B cell (primary cell): Measurements from ENCODE around the gene NR6A1. TPM values are rescaled to one million over a fixed set of nuclear protein-coding genes. Genes with fewer than 3 reads are reported as not detected.

Experiments used
- ATAC-seq: fragments of 200-7000 bp; cut with Tn5 transposase; one replicate; pipeline ENCODE4 v1.10.0; 2021; ENCODE audit warnings: low read depth, mild to moderate bottlenecking, moderate number of reproducible peaks, moderate library complexity
- CTCF ChIA-PET: fragments of 350-600 bp; sonication (Branson Sonifier 250); formaldehyde crosslinking; loops from one replicate; lab custom pipeline; 2021; ENCODE audit warnings: antibody characterized with exemption, inconsistent platforms; lab: Charles Lee
- POLR2A ChIA-PET: fragments of 350-600 bp; sonication (Branson Sonifier 250); formaldehyde crosslinking; loops from one replicate; lab custom pipeline; 2021; ENCODE audit warnings: antibody characterized with exemption; lab: Charles Lee
- DNase-seq: peaks from one replicate; pipeline ENCODE4 v3.0.0; 2013
- H2AFZ ChIP-seq: 2 replicates; pipeline ENCODE4 v1.6.1; 2012; ENCODE audit warnings: mild to moderate bottlenecking, low read depth, low read length; ENCODE audit not compliant: insufficient read depth, poor library complexity, severe bottlenecking
- H3K27ac ChIP-seq, 2 donors: 1 replicate in 1 of 2; 2 replicates in 1 of 2; pipeline ENCODE4 v1.5.1; 2012 to 2013; ENCODE audit warnings: low read length in 2 of 2, mild to moderate bottlenecking in 2 of 2, moderate library complexity in 1 of 2
- H3K27me3 ChIP-seq, 4 experiments: fragments of 200-600 bp in 1 of 4; sonication (generic) in 1 of 4; replicated peaks in 1 of 4; 1 replicate in 2 of 4; 2 replicates in 2 of 4; pipeline versions ENCODE4 v1.6.1 to v1.7.0; 2013 to 2016; ENCODE audit warnings: low read length in 3 of 4, mild to moderate bottlenecking in 2 of 4, mixed read lengths in 1 of 4, moderate library complexity in 1 of 4; ENCODE audit not compliant: insufficient read depth in 4 of 4, control insufficient read depth in 3 of 4; ENCODE audit errors: control extremely low read depth in 1 of 4
- H3K36me3 ChIP-seq, 2 experiments: replicated peaks in 1 of 2; 1 replicate in 1 of 2; 2 replicates in 1 of 2; pipeline versions ENCODE4 v1.6.1 to v1.7.1; 2013; ENCODE audit warnings: low read length in 1 of 2; ENCODE audit not compliant: insufficient read depth in 2 of 2, control insufficient read depth in 1 of 2; ENCODE audit errors: control extremely low read depth in 1 of 2, extremely low read depth in 1 of 2
- H3K4me1 ChIP-seq, 2 donors: fragments of 200-600 bp in 1 of 2; sonication (generic) in 1 of 2; 1 replicate in 1 of 2; 2 replicates in 1 of 2; pipeline versions ENCODE4 v1.5.1 to v1.6.1; 2013 to 2017; ENCODE audit warnings: low read length in 2 of 2; ENCODE audit not compliant: control insufficient read depth in 2 of 2, insufficient read depth in 2 of 2
- H3K4me2 ChIP-seq: replicated peaks from 2 replicates; pipeline ENCODE3; 2012; ENCODE audit warnings: mild to moderate bottlenecking, low read depth, low read length; ENCODE audit not compliant: poor library complexity, severe bottlenecking
- H3K4me3 ChIP-seq, 5 experiments: fragments of 200-600 bp in 1 of 5; sonication (generic) in 1 of 5; 1 replicate in 3 of 5; 2 replicates in 2 of 5; pipeline versions ENCODE4 v1.5.1 to v1.7.0; 2011 to 2016; ENCODE audit warnings: low read length in 4 of 5, mild to moderate bottlenecking in 4 of 5, low read depth in 2 of 5, control low read depth in 1 of 5, moderate library complexity in 1 of 5; ENCODE audit not compliant: insufficient read depth in 1 of 5; ENCODE audit errors: control extremely low read depth in 1 of 5, extremely low read depth in 1 of 5
- H3K79me2 ChIP-seq: fragments of 200-600 bp; sonication (generic); one replicate; pipeline ENCODE4 v1.6.0; 2016; ENCODE audit warnings: low read length; ENCODE audit not compliant: control insufficient read depth, insufficient read depth
- H3K9ac ChIP-seq: fragments of 200-600 bp; sonication (generic); 2 replicates; pipeline ENCODE4 v1.6.1; 2017; ENCODE audit warnings: mild to moderate bottlenecking, low read length, moderate library complexity
- H3K9me3 ChIP-seq, 3 donors: one replicate each; pipeline versions ENCODE4 v1.6.1 to v1.7.1; 2013; ENCODE audit warnings: low read length in 2 of 3; ENCODE audit not compliant: control insufficient read depth in 2 of 3, insufficient read depth in 1 of 3; ENCODE audit errors: control extremely low read depth in 1 of 3
- H4K20me1 ChIP-seq: 2 replicates; pipeline ENCODE4 v1.6.0; 2012; ENCODE audit warnings: mild to moderate bottlenecking, low read length; ENCODE audit not compliant: insufficient read depth, control insufficient read depth, poor library complexity, severe bottlenecking
- H3K27ac Mint-ChIP-seq: one replicate; pipeline ENCODE4 v1.8.0; 2021; ENCODE audit warnings: mixed read lengths
- H3K27me3 Mint-ChIP-seq: one replicate; pipeline ENCODE4 v1.8.0; 2021; ENCODE audit warnings: mixed read lengths
- H3K4me1 Mint-ChIP-seq: one replicate; pipeline ENCODE4 v1.8.0; 2021; ENCODE audit warnings: mixed read lengths
- H3K4me3 Mint-ChIP-seq: one replicate; pipeline ENCODE4 v1.8.0; 2021; ENCODE audit warnings: mixed read lengths
- H3K9me3 Mint-ChIP-seq: one replicate; pipeline ENCODE4 v1.8.0; 2022; ENCODE audit warnings: mixed read lengths; ENCODE audit not compliant: insufficient read depth
- EZH2 ChIP-seq: IDR thresholded peaks from 2 replicates; pipeline ENCODE4 v1.6.1; 2012; ENCODE audit warnings: borderline replicate concordance, low read depth, mild to moderate bottlenecking, moderate library complexity, low read length; ENCODE audit not compliant: insufficient read depth, poor library complexity, severe bottlenecking
- WGBS: methylation state at CpG from one replicate; pipeline ENCODE4 v1.1.5; 2013; ENCODE audit warnings: missing lambda C conversion rate; ENCODE audit not compliant: insufficient coverage; 5-methylcytosine and 5-hydroxymethylcytosine counted together
- intact Hi-C: fragments of 100-400 bp; cut with micrococcal nuclease; formaldehyde crosslinking; loops from one replicate; pipeline ENCODE4 v1.10.0; 2022
- polyA plus RNA-seq: library from polyadenylated mRNA; depleted of rRNA; stranded (reverse); fragments of >200 nt; gene quantifications from 2 replicates; pipeline ENCODE4 v1.2.3, GENCODE V29; 2012
- total RNA-seq, 2 donors: library from RNA; stranded (reverse); fragments of 120-200 nt in 1 of 2; gene quantifications; 1 replicate in 1 of 2; 2 replicates in 1 of 2; pipeline versions ENCODE4 v1.2.3 to v1.2.4, GENCODE V29; 2013 to 2022
- TF ChIP-seq, protein P1 (sequence below): fragments of 200-600 bp; IDR thresholded peaks from one replicate; pipeline ENCODE4 v1.8.0; 2022; ENCODE audit warnings: antibody characterized with exemption, mild to moderate bottlenecking

Gene NR6A1
- total and polyA plus RNA-seq, 2 donors (not counting 1 experiment from before 2014, with no cell fraction given), result 0.09 to 0.67 TPM

DNA sequence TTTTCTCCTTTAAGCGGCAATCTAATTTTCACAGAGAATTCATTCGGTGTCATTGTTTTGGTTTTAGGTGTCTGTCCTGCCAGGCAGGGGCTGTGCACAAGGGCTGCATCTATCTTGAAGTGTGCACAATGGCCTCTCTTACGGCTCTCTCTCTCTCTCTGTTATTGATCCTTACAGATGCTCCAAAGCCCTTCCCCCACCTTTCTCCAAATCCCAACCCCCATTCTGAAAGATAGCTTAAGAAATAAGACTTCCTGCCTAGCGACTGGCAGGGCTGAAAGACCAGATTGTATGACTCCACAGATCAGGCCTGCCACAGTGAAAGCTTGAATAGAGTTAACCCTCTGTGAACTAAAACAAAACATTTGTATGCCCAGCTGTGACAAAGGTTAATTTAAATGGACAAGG, 177.5 kb downstream of the NR6A1 start:
- ChIA-PET POLR2A (no interaction called here), CTCF (interaction anchor here (1.4 kb wide), 1 partner anchor 23 kb away, joined by 5 read pairs; no protein-coding TSS in a partner anchor)
- ATAC-seq (no peak), DNase-seq (no peak)
- no peak overlapping the region for H3K27ac ChIP-seq
- H3K27me3 ChIP-seq, result peaks cover 0 to 3% (median 0%) of the 10 kb centered on the region in 4 experiments
- peaks cover 4% of the 10 kb centered on the region for H3K27me3 Mint-ChIP-seq
- no peak overlapping the region for H3K4me2 ChIP-seq
- H3K9ac ChIP-seq, result no peak overlapping the region
- H3K4me1 ChIP-seq, result no peaks in the 10 kb centered on the region
- H3K36me3 ChIP-seq, result no peaks in the 10 kb centered on the region
- H4K20me1 ChIP-seq, result no peaks in the 10 kb centered on the region
- no peaks in the 10 kb centered on the region for H3K9me3 ChIP-seq
- no peak overlapping the region for H3K27ac Mint-ChIP-seq
- H2AFZ ChIP-seq, result no peak overlapping the region
- no peaks in the 10 kb centered on the region for H3K79me2 ChIP-seq
- 77% methylated on average over 4 of the region's 4 CpGs for WGBS
- no peaks in the 10 kb centered on the region for H3K4me1 Mint-ChIP-seq
- TF ChIP-seq, protein P1, sequence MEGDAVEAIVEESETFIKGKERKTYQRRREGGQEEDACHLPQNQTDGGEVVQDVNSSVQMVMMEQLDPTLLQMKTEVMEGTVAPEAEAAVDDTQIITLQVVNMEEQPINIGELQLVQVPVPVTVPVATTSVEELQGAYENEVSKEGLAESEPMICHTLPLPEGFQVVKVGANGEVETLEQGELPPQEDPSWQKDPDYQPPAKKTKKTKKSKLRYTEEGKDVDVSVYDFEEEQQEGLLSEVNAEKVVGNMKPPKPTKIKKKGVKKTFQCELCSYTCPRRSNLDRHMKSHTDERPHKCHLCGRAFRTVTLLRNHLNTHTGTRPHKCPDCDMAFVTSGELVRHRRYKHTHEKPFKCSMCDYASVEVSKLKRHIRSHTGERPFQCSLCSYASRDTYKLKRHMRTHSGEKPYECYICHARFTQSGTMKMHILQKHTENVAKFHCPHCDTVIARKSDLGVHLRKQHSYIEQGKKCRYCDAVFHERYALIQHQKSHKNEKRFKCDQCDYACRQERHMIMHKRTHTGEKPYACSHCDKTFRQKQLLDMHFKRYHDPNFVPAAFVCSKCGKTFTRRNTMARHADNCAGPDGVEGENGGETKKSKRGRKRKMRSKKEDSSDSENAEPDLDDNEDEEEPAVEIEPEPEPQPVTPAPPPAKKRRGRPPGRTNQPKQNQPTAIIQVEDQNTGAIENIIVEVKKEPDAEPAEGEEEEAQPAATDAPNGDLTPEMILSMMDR, result no peak
- no peak for TF ChIP-seq EZH2
- no peak overlapping the region for H3K4me3 Mint-ChIP-seq
- intact Hi-C loops, result no loop called here
- H3K4me3 ChIP-seq, result no peak overlapping the region
- no peaks in the 10 kb centered on the region for H3K9me3 Mint-ChIP-seq

DNA sequence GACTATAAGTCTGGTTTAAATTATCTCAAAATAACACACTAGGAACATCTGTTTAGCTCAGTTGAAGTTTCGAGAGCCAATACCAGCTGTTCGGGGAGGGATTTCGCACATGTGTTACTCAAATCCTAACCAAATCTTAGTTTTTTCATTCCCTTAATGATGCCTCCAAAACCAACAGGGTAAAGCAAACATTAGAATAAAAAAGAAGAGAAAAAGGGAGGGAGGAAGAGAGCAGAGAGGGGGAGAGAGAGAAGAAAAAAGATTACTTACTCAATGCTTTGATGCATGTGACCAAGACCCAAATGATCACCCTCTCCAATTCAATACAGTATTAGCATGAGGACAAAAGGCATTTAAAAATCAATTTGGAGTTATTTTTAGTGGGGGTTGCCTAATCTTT, 177.9 kb downstream of the NR6A1 start:
- Histone ChIP-seq H3K4me1 (no peaks in the 10 kb centered on the region), H3K27me3 (peaks cover 0 to 3% (median 0%) of the 10 kb centered on the region in 4 experiments), H2AFZ (no peak overlapping the region), H3K4me2 (no peak overlapping the region), H3K9me3 (no peaks in the 10 kb centered on the region), H3K9ac (no peak overlapping the region), H3K4me3 (no peak overlapping the region), H4K20me1 (no peaks in the 10 kb centered on the region), H3K79me2 (no peaks in the 10 kb centered on the region), H3K27ac (no peak overlapping the region), H3K36me3 (no peaks in the 10 kb centered on the region)
- ChIA-PET POLR2A (no interaction called here), CTCF (no interaction called here)
- no peak for TF ChIP-seq EZH2
- TF ChIP-seq, protein P1, result no peak
- Mint-ChIP-seq H3K27ac (no peak overlapping the region), H3K27me3 (peaks cover 4% of the 10 kb centered on the region), H3K4me3 (no peak overlapping the region), H3K4me1 (no peaks in the 10 kb centered on the region), H3K9me3 (no peaks in the 10 kb centered on the region)
- DNase-seq (no peak), ATAC-seq (no peak)
- intact Hi-C loops, result no loop called here
- no CpG with 5 or more reads among the region's 3 CpGs for WGBS
